Measurements from ENCODE around the gene BBIP1.

DNA sequence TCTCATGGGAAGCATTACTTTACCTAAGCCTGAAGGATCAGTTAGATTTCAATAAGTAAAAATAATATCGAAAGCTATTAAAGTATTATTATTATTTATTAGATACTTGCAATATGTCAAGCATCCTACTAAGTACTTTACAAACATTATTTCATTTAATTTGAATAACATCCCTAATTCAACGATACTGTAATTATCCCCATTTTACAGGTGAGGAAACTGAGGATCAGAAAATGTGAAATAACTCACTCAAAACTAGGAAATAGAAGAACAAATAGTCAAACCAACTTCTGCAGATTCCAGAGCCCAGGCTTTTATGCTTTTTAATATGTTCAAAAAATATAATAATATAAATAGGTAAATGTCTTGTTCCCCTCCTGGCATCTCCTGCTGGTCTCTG is 57.5 kb downstream of the BBIP1 start:
- TF ChIP-seq, protein P1, sequence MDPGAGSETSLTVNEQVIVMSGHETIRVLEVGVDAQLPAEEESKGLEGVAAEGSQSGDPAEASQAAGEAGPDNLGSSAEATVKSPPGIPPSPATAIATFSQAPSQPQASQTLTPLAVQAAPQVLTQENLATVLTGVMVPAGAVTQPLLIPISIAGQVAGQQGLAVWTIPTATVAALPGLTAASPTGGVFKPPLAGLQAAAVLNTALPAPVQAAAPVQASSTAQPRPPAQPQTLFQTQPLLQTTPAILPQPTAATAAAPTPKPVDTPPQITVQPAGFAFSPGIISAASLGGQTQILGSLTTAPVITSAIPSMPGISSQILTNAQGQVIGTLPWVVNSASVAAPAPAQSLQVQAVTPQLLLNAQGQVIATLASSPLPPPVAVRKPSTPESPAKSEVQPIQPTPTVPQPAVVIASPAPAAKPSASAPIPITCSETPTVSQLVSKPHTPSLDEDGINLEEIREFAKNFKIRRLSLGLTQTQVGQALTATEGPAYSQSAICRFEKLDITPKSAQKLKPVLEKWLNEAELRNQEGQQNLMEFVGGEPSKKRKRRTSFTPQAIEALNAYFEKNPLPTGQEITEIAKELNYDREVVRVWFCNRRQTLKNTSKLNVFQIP (CRISPR knock-in tag; IDR thresholded peaks at IDR 0.05; ENCODE audit: borderline replicate concordance, low read depth) = no peak
- no peak for TF ChIP-seq BACH2 (CRISPR knock-in tag; IDR thresholded peaks at IDR 0.05; ENCODE audit: borderline replicate concordance)

Measured in SK-N-SH treated with all-trans-retinoic acid at 6 μM for 48 hours (cell line).